Ovary (tissue), 9 donors: ENCODE results near the gene GPR3. TPM values are rescaled to one million over a fixed set of nuclear protein-coding genes. Genes with fewer than 3 reads are reported as not detected.

Experiments used
- DNase-seq, 5 donors: peaks; one replicate each; pipeline ENCODE4 v3.0.0-alpha.2; 2019 to 2020
- H3K27ac ChIP-seq, 2 donors: fragments of 200-600 bp; one replicate each; pipeline versions ENCODE4 v1.5.1 to v1.8.0; 2019 to 2022
- H3K27me3 ChIP-seq: fragments of 200-600 bp; one replicate; pipeline ENCODE4 v1.8.0; 2022
- H3K36me3 ChIP-seq: fragments of 200-600 bp; sonication (generic); one replicate; pipeline ENCODE4 v1.5.1; 2019
- H3K4me1 ChIP-seq: one replicate; pipeline ENCODE4 v1.8.1; 2013; ENCODE audit warnings: mild to moderate bottlenecking, moderate library complexity; ENCODE audit not compliant: insufficient read depth
- H3K4me3 ChIP-seq: fragments of 200-600 bp; sonication (generic); one replicate; pipeline ENCODE4 v1.5.1; 2017
- H3K9me3 ChIP-seq, 2 donors: fragments of 200-600 bp in 1 of 2; sonication (generic) in 1 of 2; one replicate each; pipeline versions ENCODE4 v1.5.1 to v1.8.1; 2013 to 2019; ENCODE audit warnings: mild to moderate bottlenecking in 1 of 2, moderate library complexity in 1 of 2
- CTCF ChIP-seq, 3 donors: fragments of 450-650 bp in 2 of 3; fragments of 200-600 bp in 1 of 3; IDR thresholded peaks; one replicate each; pipeline versions ENCODE4 v1.5.1 to v1.8.0; 2016 to 2022; ENCODE audit warnings: antibody characterized with exemption in 3 of 3, mild to moderate bottlenecking in 1 of 3
- EP300 ChIP-seq: sonication (generic); formaldehyde crosslinking; IDR thresholded peaks from one replicate; pipeline ENCODE4 v1.6.1; 2017; ENCODE audit warnings: antibody characterized with exemption
- POLR2A ChIP-seq: fragments of 450-650 bp; IDR thresholded peaks from one replicate; pipeline ENCODE4 v1.6.1; 2017; ENCODE audit warnings: antibody characterized with exemption, mild to moderate bottlenecking, moderate library complexity
- WGBS, 3 donors: extraction: QIAGEN DNeasy Blood & Tissue Kit in 1 of 3; methylation state at CpG; one replicate each; pipeline versions ENCODE4 v1.1.5 to v1.1.7; 2013 to 2017; 5-methylcytosine and 5-hydroxymethylcytosine counted together
- intact Hi-C, 4 donors: fragments of 100-400 bp; cut with DNase I; formaldehyde crosslinking; loops; one replicate each; pipeline versions ENCODE4 v1.11.0 to v1.15.1; 2022 to 2023
- polyA plus RNA-seq, 2 donors: library from polyadenylated mRNA; stranded (reverse); fragments of 200-250 nt in 1 of 2; fragments of 350-450 nt in 1 of 2; fragmentation: Illumina TruSeq in 1 of 2; extraction: RNeasy Lipid Tissue Mini Kit (QIAGEN cat#74804) in 1 of 2; gene quantifications; one replicate each; pipeline ENCODE4 v1.2.3, GENCODE V29; 2013 to 2014
- total RNA-seq, 7 donors: library from RNA; depleted of rRNA in 2 of 7; stranded (reverse); fragments of >200 nt in 2 of 7; fragmentation: NEBNext Ultra II Directional in 3 of 7; extraction: Animal tissue kit (Norgen Biotek cat#: 25700) in 3 of 7; gene quantifications; one replicate each; pipeline versions ENCODE4 v1.1.0 to v1.2.4, GENCODE V29; 2016 to 2023
- donor health status: DM: no; HTN: no; CAD: no; lungs with moderate emphysema.
- donor health status: DM: no; HTN: no; CAD: no.
- donor health status: Bipolar disorder and iron deficiency.
- donor health status: DM: yes; HTN: yes; CAD: no.
- donor health status: DM: no; HTN: no; CAD: no.
- donor health status: DM: yes; HTN: yes; CAD: no.

GPR3 gene
- total and polyA plus RNA-seq, 9 donors: 0.12 to 0.87 (median 0.30) TPM; not detected in 1

- Histone ChIP-seq H3K4me1 (peaks cover 11% of the 10 kb centered on the region), H3K4me3 (no peak overlapping the region), H3K27ac (no peak overlapping the region), H3K27me3 (no peaks in the 10 kb centered on the region), H3K36me3 (no peaks in the 10 kb centered on the region), H3K9me3 (no peaks in the 10 kb centered on the region)
- TF ChIP-seq CTCF (IDR thresholded peaks at IDR 0.05) (no peak), POLR2A (no peak), EP300 (no peak)
- peak in 1 of 5 donors; percentile 41 for DNase-seq
- intact Hi-C loops: loop anchor here (2.0 to 10.0 kb wide), 6 partner anchors 37 to 289 kb away; no protein-coding TSS in a partner anchor
- 93 to 95% (median 94%) methylated on average over 9 of the region's 9 CpGs for WGBS, 3 donors
Measured at GRCh38 chr1:27394282-27394658, 1.8 kb downstream of the GPR3 start.

DNA sequence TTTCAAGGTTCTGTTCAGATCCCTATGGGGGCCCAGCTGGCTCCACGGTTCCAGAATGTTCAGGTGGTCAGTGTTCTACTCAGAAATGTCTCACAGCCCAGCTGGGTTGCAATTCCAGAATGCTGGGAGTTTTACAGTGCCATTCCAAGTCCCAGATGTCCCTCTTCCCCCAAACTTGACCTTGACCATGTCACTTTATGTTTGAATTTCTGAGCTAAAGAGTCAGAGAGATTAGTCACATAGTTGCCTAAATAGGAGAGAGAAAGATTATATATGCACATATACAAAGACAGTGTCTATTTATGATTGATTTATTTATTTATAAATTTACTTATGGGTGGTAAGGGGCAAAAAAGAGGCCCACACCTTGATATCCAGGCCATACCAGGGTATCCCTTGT, 2.5 kb downstream of the GPR3 start:
- H3K4me1 ChIP-seq: peaks cover 11% of the 10 kb centered on the region
- DNase-seq: no peak
- no peaks in the 10 kb centered on the region for H3K36me3 ChIP-seq
- 62 to 76% (median 75%) methylated on average over 1 of the region's 1 CpG for WGBS, 3 donors
- no peaks in the 10 kb centered on the region for H3K9me3 ChIP-seq
- TF ChIP-seq POLR2A (no peak), EP300 (no peak)
- intact Hi-C loops: loop anchor here (2.0 to 10.0 kb wide), 6 partner anchors 38 to 290 kb away; no protein-coding TSS in a partner anchor
- H3K27ac ChIP-seq: no peak overlapping the region
- no peak overlapping the region for H3K4me3 ChIP-seq
- H3K27me3 ChIP-seq: no peaks in the 10 kb centered on the region

DNA sequence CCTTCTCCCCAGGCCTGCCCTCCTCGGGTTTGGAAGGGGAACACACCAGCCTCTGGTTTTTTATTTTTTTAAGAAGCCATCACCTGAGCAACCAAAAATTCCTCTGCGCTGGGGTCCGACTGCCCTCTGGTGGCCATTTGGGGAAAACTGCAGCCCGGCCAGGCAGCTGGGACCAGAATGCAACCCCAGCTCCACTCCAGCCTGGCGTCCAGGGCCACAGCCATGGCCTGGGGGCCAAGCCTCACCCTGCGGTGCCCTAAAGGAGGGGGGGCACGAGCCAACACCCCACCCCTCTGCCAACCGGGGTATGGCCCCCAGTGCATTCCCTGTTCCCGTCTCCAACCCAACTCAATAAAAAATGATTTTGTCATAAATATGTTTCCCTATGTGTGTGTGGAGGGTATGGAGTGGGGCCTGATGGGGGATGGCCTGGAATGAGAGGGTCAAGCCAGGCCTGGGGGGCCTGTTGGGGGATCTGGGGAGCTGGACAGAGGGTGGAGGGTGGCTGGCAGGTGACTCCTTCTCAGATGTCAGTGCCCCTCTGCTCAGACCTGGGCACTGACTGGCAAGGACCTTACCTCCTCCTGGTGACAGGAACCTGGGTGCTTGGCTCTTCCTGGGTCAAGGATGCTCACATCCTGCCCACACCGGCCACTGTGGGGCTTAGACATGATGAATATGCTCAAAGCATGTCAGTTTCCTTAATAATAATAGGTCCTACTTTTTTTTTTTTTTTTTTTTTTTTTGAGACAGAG, 3.2 kb downstream of the GPR3 start:
- no peak overlapping the region for H3K4me3 ChIP-seq
- H3K27me3 ChIP-seq: no peaks in the 10 kb centered on the region
- H3K4me1 ChIP-seq: peaks cover 11% of the 10 kb centered on the region
- intact Hi-C loops: loop anchor here in 3 of 4 donors (2.0 to 10.0 kb wide), 4 partner anchors 38 to 291 kb away; no protein-coding TSS in a partner anchor
- H3K27ac ChIP-seq: no peak overlapping the region
- peak; percentile 68 to 86 (median 82) for DNase-seq
- H3K36me3 ChIP-seq: no peaks in the 10 kb centered on the region
- H3K9me3 ChIP-seq: no peaks in the 10 kb centered on the region
- TF ChIP-seq CTCF (IDR thresholded peaks at IDR 0.05) (peak; percentile 90 to 95 (median 93)), EP300 (no peak)
- 3 to 6% (median 5%) methylated on average over 10 of the region's 10 CpGs for WGBS, 3 donors

DNA sequence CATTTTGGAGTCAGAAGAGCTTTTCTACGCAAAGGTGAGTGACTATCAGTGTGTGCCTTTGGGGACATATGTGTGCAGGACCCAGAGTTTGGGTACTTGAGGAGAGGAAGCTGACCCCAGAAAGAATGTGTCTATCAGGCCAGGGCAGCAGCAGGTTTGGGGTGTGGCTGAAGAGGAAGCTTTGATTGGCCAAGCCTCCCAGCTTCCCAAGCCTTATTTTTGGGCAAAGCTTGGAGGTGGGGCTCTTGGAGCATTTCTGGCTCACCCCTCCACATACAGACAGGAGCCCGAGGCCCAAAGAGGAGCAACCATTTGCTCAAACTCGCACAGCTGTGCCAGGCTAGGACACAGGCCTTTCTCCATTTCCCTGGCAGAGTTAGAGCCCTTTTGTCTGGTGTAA, 4.7 kb downstream of the GPR3 start:
- TF ChIP-seq EP300: no peak
- TF ChIP-seq CTCF (IDR thresholded peaks at IDR 0.05): no peak
- TF ChIP-seq POLR2A: no peak
- Histone ChIP-seq H3K27me3 (no peaks in the 10 kb centered on the region), H3K4me1 (peaks cover 4% of the 10 kb centered on the region), H3K4me3 (no peak overlapping the region), H3K9me3 (no peaks in the 10 kb centered on the region), H3K36me3 (no peaks in the 10 kb centered on the region), H3K27ac (no peak overlapping the region)
- DNase-seq: peak in 1 of 5 donors; percentile 24
- intact Hi-C loops: loop anchor here in 3 of 4 donors (5.0 to 10.0 kb wide), 3 partner anchors 40 to 292 kb away; no protein-coding TSS in a partner anchor
- 47 to 67% (median 58%) methylated on average over 3 of the region's 3 CpGs for WGBS, 3 donors

GRCh38 chr1:27397749-27398148, 5.3 kb downstream of the GPR3 start:
- 58 to 74% (median 68%) methylated on average over 7 of the region's 7 CpGs for WGBS, 3 donors
- H3K9me3 ChIP-seq: no peaks in the 10 kb centered on the region
- no peaks in the 10 kb centered on the region for H3K27me3 ChIP-seq
- H3K4me3 ChIP-seq: no peak overlapping the region
- H3K27ac ChIP-seq: no peak overlapping the region
- H3K36me3 ChIP-seq: no peaks in the 10 kb centered on the region
- peak in 1 of 5 donors; percentile 30 for DNase-seq
- TF ChIP-seq POLR2A (no peak), CTCF (IDR thresholded peaks at IDR 0.05) (no peak), EP300 (no peak)
- peaks cover 6% of the 10 kb centered on the region for H3K4me1 ChIP-seq
- intact Hi-C loops: loop anchor here in 3 of 4 donors (2.0 to 10.0 kb wide), 4 partner anchors 40 to 293 kb away; no protein-coding TSS in a partner anchor
